Measurements from ENCODE around the gene EZH2.

GRCh38 chr7:148921189-148921588 is 37.1 kb upstream of the EZH2 start:
- no peak for TF ChIP-seq CTCF (IDR thresholded peaks at IDR 0.05)
- no peak for TF ChIP-seq POLR2A (IDR thresholded peaks at IDR 0.05)

All from heart left ventricle (tissue), 13 donors.